Spleen (tissue), 7 donors: ENCODE data around the gene UBE2S.

ENCODE experiments used
- CTCF ChIP-seq, 11 experiments: fragments of 200-600 bp in 7 of 11; fragments of 450-650 bp in 4 of 11; sonication (generic) in 4 of 11; IDR thresholded peaks in 8 of 11; conservative IDR thresholded peaks in 3 of 11; 1 replicate in 7 of 11; 2 replicates in 4 of 11; pipeline versions ENCODE4 v1.4.0 to v1.8.0; 2016 to 2021; ENCODE audit warnings: antibody characterized with exemption in 11 of 11, inconsistent platforms in 4 of 11, mild to moderate bottlenecking in 1 of 11
- POLR2A ChIP-seq, 3 donors: fragments of 450-650 bp; IDR thresholded peaks; one replicate each; pipeline ENCODE4 v1.5.1; 2017; ENCODE audit warnings: antibody characterized with exemption in 3 of 3, mild to moderate bottlenecking in 1 of 3
- POLR2AphosphoS5 ChIP-seq, 3 donors: sonication (generic); formaldehyde crosslinking; IDR thresholded peaks; one replicate each; pipeline ENCODE4 v1.5.1; 2017; ENCODE audit warnings: antibody characterized with exemption in 3 of 3
- donor health status: DM: no; HTN: no; CAD: no; lungs with moderate emphysema.
- donor health status: DM: no; HTN: no; CAD: no.
- donor health status: DM: no; HTN: no; CAD: no.

GRCh38 chr19:55384131-55384919 is 23.3 kb downstream of the UBE2S start, which contains the start of gene TMEM238:
- TF ChIP-seq CTCF (IDR thresholded peaks at IDR 0.05 in 8 of 11, conservative IDR thresholded peaks at IDR 0.05 in 3 of 11), result no peak
- no peak for TF ChIP-seq POLR2AphosphoS5 (IDR thresholded peaks at IDR 0.05)
- no peak for TF ChIP-seq POLR2A (IDR thresholded peaks at IDR 0.05)
